SH-SY5Y (cell line): Measurements from ENCODE around the gene ZMYND11.

ENCODE experiments used
- GATA2 ChIP-seq: IDR thresholded peaks from 2 replicates; pipeline ENCODE4 v1.6.1; 2011; ENCODE audit warnings: mild to moderate bottlenecking, low read depth, low read length
- GATA3 ChIP-seq: IDR thresholded peaks from 2 replicates; pipeline ENCODE4 v1.6.1; 2011; ENCODE audit warnings: low read depth, mild to moderate bottlenecking, low read length, moderate library complexity

The ZMYND11 gene

DNA sequence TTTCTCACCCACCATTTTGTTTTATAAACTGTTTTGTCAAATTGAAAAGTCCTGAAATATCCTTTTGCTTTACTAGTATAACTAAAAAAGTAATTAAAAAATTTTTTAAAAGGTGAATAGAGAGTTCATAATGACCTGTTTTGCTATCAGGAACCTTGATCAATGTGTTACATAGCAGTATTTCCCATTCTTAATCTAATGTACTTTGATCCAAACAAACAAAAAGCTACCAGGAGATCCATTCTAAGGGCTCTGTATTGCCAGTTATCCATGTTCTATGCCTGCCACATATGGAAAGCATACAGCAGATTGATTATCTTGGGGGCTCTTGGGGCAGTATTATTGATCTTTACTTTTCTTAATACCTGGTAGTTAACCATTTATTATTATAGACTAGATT lies 32.1 kb downstream of the ZMYND11 start:
- no peak for TF ChIP-seq GATA3
- TF ChIP-seq GATA2, result no peak

DNA sequence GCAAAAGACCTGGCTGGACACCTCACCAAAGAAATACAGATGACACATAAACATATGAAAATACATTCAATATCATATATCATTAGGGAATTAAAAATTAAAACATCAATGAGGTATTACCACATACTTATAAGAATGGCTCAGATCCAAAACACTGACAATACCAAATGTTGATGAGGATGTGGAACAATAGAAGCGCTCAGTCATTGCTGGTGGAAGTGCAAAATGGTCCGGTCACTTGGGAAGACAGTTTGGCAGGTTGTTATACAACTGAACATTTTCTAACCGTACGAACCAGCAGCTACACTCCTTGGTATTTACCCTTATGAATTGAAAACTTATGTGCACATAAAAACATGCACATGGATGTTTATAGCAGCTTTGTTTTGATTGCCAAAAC lies 38.5 kb downstream of the ZMYND11 start:
- TF ChIP-seq GATA3, result no peak
- no peak for TF ChIP-seq GATA2

DNA sequence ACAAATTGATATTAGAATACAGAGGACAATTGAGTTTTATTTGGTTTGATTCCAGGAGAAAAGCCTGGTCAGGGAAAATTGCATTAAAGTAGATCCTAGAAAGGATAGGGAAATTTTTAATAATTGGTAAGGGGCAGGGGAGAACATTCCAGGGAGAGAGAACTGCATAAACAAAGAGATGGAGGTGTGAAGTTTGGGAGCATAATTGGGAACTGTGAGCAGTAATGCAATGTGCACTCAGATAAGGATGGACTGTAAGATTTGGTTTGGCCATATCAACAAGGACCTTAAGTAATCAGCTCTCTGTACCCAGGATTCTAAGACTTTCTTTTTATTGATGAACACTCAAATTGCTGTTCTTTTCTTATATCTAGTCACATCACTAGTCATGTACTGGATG lies 41.4 kb downstream of the ZMYND11 start:
- TF ChIP-seq GATA3, result no peak
- no peak for TF ChIP-seq GATA2

DNA sequence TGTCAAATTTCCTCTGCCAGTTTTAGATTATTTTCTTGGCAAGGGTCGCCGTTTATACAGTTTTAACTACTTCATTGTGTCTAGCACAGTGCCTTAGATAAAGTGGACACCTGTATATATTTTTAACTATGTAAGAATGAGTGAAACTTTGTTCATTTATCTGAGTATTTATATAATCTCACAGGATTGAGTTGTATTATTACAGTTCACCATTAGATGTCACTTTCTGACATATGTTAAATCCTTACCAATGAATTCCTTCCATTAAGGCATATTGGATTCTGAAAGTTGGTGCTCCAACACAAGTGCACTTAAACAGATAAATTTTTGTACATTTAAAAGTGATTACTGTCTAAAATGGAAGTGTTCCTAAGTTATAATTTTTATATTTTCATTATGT lies 43.0 kb downstream of the ZMYND11 start:
- TF ChIP-seq GATA2, result no peak
- no peak for TF ChIP-seq GATA3

DNA sequence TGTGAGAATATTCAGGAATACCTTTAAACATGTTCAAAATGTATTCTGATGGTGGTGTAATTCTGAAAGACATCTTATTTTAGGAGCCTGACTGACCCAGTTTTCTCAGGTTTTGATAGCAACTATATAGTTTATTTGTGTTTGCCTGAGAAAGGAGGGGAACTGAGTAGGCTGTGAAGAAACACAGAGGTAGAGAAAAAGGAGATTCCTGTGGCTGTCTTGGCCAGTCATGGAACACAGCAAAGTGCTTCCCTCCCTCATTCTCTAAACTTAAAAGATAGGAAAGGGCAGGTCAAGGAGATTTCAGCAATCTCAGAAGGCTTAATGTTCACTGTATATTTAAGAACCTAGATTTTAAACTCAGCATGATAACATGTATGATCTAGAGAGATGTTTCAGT lies 43.5 kb downstream of the ZMYND11 start:
- TF ChIP-seq GATA2, result no peak
- no peak for TF ChIP-seq GATA3

DNA sequence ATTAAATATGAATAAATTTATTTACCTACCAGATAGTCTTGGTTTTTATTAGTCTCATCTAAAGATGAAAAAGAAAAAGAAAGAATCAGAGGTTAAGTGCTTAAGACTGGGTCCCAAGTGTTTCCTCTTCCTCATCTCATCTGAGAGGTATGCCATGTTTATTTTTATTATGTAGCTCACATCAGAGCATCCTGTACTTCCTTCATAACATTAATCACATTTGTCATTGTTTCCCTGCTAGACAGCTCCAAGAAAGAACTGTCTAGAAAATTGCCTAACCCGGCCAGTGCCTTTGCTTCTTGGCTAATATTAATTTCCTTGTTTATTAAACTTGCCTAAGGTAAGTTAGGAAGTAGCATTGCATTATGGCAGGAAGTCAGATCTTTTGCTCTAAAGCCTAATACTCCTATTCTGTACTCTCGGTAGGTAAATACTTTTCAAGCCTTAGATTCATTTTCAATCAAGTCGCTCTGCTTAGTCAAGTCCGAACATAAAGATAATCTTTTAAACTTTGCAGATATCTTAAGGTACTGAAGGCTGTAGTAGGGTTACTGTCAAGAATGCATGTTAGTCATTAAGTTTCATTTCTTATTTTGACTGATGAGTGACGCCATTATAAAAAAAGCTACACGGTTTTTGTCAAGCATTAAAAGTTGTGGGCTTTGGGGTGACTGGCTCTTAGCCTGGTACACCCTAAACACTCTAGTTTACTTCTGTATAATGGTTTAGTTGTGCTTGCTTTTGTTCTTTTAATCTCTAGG lies 47.4 kb downstream of the ZMYND11 start:
- no peak for TF ChIP-seq GATA3
- no peak for TF ChIP-seq GATA2

DNA sequence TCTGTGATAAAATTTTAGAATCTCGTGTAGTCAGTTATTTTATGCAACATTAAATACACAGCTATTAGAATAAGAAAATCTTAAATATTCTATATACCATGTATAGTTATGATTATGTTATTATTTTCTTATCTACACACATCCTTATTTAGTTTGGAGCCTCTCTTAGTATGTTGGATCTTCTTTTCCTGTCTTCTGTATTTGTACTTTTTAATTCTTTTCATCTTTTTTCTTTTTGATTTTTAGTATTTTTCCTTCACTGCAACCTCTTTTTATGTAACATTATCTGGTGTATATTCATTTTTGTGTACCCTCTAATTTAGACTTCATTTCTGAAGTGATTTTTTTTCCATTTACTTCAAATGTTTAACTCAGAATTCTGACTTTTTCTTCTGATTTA lies 48.9 kb downstream of the ZMYND11 start:
- TF ChIP-seq GATA3 (no peak), GATA2 (no peak)

DNA sequence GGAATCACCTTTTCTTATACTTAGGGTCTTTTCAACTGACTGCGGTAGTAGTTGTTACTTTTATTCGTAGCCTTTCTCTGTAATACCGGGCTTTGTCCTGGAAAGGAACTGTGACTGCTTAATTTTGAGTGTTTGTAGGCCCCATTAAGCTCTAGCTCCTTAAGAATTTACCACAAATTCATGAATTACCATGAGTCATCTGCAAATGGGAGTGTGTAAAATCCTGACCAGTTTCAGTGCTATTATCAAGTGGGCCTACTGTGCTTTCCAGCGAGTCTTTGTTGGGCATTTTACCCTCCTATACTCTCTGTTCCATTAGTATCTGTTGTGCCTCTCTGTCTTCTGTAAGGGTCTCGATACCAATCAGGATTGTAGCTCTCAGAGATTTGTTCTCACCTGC lies 49.7 kb downstream of the ZMYND11 start:
- no peak for TF ChIP-seq GATA3
- TF ChIP-seq GATA2, result no peak

DNA sequence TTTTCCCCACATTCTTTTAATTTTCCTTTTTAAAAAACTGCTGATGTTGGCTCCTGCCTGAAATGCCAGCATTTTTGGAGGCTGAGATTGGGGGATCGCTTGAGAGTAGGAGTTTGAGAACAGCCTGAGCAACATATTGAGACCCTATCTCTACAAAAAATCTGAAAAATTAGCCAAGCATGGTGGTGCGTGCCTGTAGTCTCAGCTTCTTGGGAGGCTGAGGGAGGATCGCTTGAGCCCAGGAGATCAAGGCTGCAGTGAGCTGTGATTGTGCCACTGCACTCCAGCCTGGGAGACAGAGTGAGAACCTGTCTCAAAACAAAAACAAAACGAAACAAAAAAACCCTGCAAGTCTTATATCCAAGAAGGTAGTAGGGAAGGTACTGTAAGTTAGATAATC lies 51.7 kb downstream of the ZMYND11 start:
- TF ChIP-seq GATA2 (no peak), GATA3 (no peak)

DNA sequence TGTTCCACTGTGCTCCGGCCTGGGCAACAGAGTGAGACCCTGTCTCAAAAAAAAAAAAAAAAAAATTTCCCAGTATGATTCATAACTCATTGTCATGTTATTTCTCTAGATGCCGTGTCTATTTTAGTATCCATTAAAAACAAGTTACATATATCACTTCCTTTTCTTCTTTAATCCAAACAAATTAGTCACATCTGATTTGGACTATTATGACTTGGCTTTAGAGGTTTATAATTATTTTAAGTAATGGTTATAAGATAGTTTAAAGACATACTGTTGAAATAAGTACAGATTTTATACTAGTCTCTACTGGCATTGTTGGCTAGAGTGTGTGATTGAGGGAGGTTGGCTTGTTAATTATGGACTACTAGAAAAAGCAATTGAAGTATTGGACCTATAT lies 53.3 kb downstream of the ZMYND11 start:
- TF ChIP-seq GATA2, result no peak

DNA sequence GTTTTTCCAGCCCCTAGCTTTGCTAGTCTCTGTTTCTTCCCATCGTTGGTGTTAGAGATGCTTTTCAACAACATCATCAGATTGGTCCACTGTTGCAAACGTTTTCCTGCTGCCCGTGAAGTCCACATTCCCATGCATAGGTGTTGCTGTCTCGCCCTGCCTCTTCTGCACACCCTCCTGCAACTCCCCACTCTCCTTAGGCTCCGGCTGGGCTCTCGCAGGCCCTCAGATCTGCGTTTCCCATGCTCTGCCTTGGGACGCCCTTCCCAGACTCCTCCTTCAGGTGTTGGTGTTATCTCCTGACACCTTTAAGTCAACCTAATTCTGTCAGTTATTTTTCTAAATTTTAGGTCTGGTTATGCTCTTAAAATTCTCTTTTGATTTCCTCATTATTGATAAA lies 55.0 kb downstream of the ZMYND11 start:
- TF ChIP-seq GATA3 (no peak), GATA2 (no peak)

DNA sequence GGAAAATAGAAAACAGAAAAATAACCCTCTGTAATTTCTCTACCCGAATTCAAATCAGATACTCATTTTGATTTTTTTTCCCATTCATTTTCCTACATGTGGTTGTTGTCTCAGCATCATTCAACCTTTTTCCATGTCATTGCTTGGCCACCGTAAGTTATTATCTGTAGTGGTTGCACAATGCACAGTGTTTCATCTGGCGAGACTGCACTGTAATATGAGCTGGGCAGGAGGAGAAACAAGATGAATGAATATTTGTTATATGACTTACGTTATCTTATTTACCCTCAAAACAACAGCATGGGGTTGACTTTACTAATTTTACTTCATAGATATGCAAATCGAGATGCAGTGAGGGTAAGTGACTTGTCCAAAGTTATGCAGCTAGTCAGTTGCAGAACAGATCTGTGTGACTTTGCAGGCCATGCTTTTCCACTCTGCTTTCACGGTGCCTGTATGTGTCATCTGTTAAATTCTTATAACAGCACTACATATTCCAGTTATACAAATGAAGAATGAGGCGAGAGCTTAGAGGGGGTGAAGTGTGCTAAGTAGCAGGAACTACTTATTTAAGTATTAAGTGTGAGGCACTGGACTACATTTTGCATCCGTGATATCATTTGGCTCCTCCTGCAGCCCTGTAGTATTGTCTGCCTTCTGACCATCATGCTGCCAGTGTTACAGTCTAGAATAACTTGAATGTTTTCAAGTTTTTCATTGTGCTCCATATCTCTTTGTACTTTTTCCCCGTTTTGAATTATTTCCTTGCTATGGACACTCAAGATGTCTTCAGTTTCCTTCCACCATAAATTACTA lies 56.7 kb downstream of the ZMYND11 start:
- TF ChIP-seq GATA3, result no peak
- TF ChIP-seq GATA2, result no peak

DNA sequence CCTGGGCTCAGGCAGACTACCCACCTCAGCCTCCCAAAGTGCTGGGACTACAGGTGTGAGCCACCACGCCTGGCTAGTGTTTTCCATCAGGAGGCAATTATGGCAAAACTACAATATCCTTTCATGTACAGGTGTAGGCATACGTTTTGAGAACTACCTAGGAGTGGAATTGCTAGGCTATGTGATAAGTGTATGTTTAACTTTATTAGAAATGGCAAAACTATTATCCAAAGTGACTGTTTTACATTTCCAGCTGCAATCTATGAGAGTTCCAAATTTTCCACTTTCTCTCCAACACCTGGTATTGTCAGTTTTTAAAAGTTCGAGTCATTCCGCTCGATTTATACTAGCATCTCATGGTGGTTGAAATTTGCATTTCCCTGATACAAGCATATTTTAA lies 59.0 kb downstream of the ZMYND11 start:
- TF ChIP-seq GATA2 (no peak), GATA3 (no peak)

DNA sequence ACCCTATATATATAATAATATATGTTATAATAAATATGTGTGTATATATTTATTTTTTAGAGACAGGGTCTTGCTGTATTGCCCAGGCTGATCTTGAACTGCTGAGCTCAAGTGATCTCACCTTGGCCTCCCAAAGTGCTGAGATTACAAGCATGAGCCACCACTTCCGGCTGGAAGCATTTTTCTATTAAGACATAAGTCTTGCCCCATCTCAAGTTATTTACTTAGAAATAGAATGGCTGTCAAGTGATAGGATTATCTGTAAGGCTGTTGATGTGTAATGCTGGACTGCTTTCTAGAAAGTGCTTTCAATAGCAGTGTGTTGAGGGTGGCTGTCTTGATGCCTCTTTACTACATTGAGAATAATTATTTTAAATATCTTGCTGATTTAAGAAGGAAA lies 65.2 kb downstream of the ZMYND11 start:
- TF ChIP-seq GATA3 (no peak), GATA2 (no peak)

DNA sequence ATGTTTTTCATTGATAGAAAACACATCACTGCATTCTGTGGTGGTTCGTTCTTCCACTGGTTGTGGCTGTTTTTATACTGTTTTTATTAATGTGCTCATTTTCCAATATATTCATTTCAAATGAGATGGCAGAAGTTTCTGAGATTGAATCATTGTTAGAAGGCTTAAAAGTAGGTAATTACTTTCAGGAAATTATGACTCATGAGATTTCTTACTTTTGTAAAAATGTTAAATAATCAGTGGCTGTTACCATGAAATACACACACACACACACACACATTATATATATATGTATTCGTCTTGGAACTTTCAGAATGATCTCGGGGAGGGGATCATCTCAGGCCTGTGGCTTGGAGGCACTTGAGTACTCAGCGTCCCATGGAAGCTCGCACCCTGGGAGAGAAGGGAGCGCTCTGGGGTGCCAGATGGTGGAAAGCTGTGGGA lies 66.1 kb downstream of the ZMYND11 start:
- TF ChIP-seq GATA3 (no peak), GATA2 (no peak)

DNA sequence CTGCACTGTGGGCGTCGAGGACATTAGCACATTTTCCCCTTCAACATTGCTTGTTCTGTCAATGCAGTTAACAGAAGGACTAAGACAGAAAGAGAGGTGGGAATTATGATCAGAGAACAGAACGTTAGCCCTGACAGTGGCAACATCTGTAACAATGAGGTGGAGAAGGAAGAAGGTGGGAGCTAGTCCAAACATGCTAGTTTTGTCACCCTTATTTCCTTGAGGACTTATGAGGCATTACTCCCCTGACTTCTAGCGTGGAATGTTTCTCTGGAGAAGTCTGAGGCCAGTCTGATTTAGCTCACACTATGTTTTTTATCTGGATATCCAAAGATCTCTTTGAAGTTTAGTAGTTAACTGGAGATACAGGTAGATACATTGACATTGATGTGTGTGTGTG lies 73.4 kb downstream of the ZMYND11 start:
- TF ChIP-seq GATA2 (no peak), GATA3 (no peak)
